Tibial artery (tissue), 4 donors: ENCODE measurements around the gene KRT85.

ENCODE experiments used
- DNase-seq, 2 donors: peaks; one replicate each; pipeline ENCODE4 v3.0.0-alpha.2; 2019
- H3K27ac ChIP-seq, 2 donors: fragments of 200-600 bp; sonication (generic) in 1 of 2; 1 replicate in 1 of 2; 2 replicates in 1 of 2; pipeline ENCODE4 v1.5.1; 2018 to 2019; ENCODE audit warnings: mild to moderate bottlenecking in 1 of 2
- H3K27me3 ChIP-seq, 2 donors: fragments of 200-600 bp; sonication (generic) in 1 of 2; one replicate each; pipeline versions ENCODE4 v1.5.1 to v1.6.0; 2016 to 2019
- H3K36me3 ChIP-seq, 3 donors: fragments of 200-600 bp; sonication (generic) in 2 of 3; one replicate each; pipeline ENCODE4 v1.5.1; 2016 to 2019; ENCODE audit warnings: mild to moderate bottlenecking in 2 of 3
- H3K4me1 ChIP-seq, 4 donors: fragments of 200-600 bp; sonication (generic) in 2 of 4; 1 replicate in 3 of 4; 2 replicates in 1 of 4; pipeline ENCODE4 v1.5.1; 2016 to 2019
- H3K4me3 ChIP-seq, 2 donors: fragments of 200-600 bp; sonication (generic) in 1 of 2; 1 replicate in 1 of 2; 2 replicates in 1 of 2; pipeline ENCODE4 v1.5.1; 2018 to 2019; ENCODE audit warnings: mild to moderate bottlenecking in 2 of 2
- H3K9me3 ChIP-seq, 3 donors: fragments of 200-600 bp; sonication (generic) in 1 of 3; one replicate each; pipeline ENCODE4 v1.5.1; 2016 to 2019
- CTCF ChIP-seq, 2 experiments: fragments of 200-600 bp in 1 of 2; fragments of 450-650 bp in 1 of 2; IDR thresholded peaks; one replicate each; pipeline ENCODE4 v1.5.1; 2017 to 2019; ENCODE audit warnings: antibody characterized with exemption in 2 of 2, mild to moderate bottlenecking in 1 of 2, moderate library complexity in 1 of 2
- intact Hi-C: fragments of 100-400 bp; cut with DNase I; formaldehyde crosslinking; loops from one replicate; pipeline ENCODE4 v1.15.0; 2023; ENCODE audit warnings: low total_unique reads

KRT85 gene

GRCh38 chr12:52322069-52322468 lies 45.2 kb downstream of the KRT85 start:
- intact Hi-C loops = no loop called here
- Histone ChIP-seq H3K9me3 (no peaks in the 10 kb centered on the region), H3K36me3 (no peaks in the 10 kb centered on the region), H3K27me3 (peaks cover 0 to 24% of the 10 kb centered on the region in 2 donors), H3K4me3 (no peak overlapping the region), H3K27ac (no peak overlapping the region), H3K4me1 (peaks cover 0 to 11% (median 0%) of the 10 kb centered on the region in 4 donors)
- no peak for DNase-seq
- no peak for TF ChIP-seq CTCF (IDR thresholded peaks at IDR 0.05)

DNA sequence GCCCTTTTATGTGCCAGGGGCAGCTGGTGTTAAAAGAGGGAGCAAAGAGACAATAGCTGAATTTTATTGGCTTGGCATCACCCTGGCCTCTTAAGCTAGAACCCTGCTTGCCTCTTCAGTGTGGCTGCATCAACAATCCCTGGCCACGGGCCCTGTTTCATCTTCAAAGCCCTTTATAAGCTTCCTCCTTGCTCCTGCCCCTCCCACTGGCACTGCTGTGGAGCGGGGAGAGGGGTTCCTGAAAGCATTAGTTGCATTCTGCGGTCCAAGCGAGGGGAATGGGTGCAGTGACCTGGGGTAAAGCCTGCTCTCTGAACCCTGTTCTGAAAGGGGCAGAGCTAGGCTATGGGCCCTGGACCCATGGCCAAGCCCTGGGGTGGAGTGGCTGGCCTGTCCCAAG lies 45.9 kb downstream of the KRT85 start:
- H3K4me1 ChIP-seq = peaks cover 0 to 10% (median 0%) of the 10 kb centered on the region in 4 donors
- H3K4me3 ChIP-seq = no peak overlapping the region
- peaks cover 0 to 24% of the 10 kb centered on the region in 2 donors for H3K27me3 ChIP-seq
- no peak overlapping the region for H3K27ac ChIP-seq
- no peaks in the 10 kb centered on the region for H3K9me3 ChIP-seq
- no peak for TF ChIP-seq CTCF (IDR thresholded peaks at IDR 0.05)
- DNase-seq = peak in 1 of 2 donors; percentile 54
- no peaks in the 10 kb centered on the region for H3K36me3 ChIP-seq
- intact Hi-C loops = no loop called here

DNA sequence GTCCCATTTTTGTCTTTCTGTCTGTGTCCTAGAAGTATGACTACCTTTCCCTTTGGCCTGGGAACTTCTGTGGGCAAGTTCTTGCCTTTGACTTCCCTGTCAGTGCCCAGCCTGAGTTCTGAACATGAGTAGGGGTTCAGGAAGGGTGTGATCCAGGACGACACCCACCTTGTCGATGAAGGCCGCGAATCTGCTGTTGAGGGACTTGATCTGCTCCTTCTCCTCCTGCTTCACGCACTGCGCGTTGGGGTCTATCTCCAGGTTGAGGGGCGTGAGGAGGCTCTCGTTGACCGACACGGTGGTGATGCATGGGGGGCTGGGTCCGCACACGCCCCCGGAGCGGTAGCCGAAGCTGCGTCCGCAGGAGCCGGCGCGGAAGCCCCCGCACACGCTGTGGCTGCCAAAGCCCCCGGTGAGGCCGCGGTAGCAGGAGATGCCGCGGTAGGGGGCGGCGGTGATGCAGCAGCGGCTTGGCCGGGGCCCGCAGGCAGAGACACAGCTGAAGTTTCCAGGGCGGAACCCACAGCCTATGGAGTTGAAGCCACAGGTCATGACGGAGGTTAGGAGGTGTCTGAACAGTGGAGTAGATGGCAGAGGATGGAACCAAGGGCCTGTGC lies 46.4 kb downstream of the KRT85 start, which contains the start of gene KRT83:
TSS of gene KRT83 (minus strand) at position 615 of the 617 bp plus-strand sequence. CDS start at position 552, 63 bp downstream.
- Histone ChIP-seq H3K4me1 (peaks cover 0 to 4% (median 0%) of the 10 kb centered on the region in 4 donors), H3K9me3 (no peaks in the 10 kb centered on the region), H3K36me3 (no peaks in the 10 kb centered on the region), H3K27me3 (peaks cover 0 to 24% of the 10 kb centered on the region in 2 donors), H3K27ac (no peak within 1 kb of the TSS), H3K4me3 (no peak within 1 kb of the TSS)
- intact Hi-C loops = no loop called here
- peak in 1 of 2 donors; percentile 46 for DNase-seq
- no peak for TF ChIP-seq CTCF (IDR thresholded peaks at IDR 0.05)

- Histone ChIP-seq H3K36me3 (no peaks in the 10 kb centered on the region), H3K4me1 (no peaks in the 10 kb centered on the region), H3K27ac (no peak overlapping the region), H3K9me3 (no peaks in the 10 kb centered on the region), H3K27me3 (peaks cover 0 to 28% of the 10 kb centered on the region in 2 donors), H3K4me3 (no peak overlapping the region)
- no peak for TF ChIP-seq CTCF (IDR thresholded peaks at IDR 0.05)
- intact Hi-C loops = no loop called here
- DNase-seq = peak in 1 of 2 donors; percentile 35
These were observed 48.2 kb downstream of the KRT85 start for GRCh38 chr12:52319097-52319496.

GRCh38 chr12:52318241-52318990 lies 48.9 kb downstream of the KRT85 start:
- H3K27me3 ChIP-seq = peaks cover 0 to 28% of the 10 kb centered on the region in 2 donors
- no peak overlapping the region for H3K27ac ChIP-seq
- H3K9me3 ChIP-seq = no peaks in the 10 kb centered on the region
- no peaks in the 10 kb centered on the region for H3K4me1 ChIP-seq
- H3K4me3 ChIP-seq = no peak overlapping the region
- intact Hi-C loops = no loop called here
- peak in 1 of 2 donors; percentile 43 for DNase-seq
- no peak for TF ChIP-seq CTCF (IDR thresholded peaks at IDR 0.05)
- no peaks in the 10 kb centered on the region for H3K36me3 ChIP-seq
